Measurements from ENCODE around the gene ABR. TPM values are rescaled to one million over a fixed set of nuclear protein-coding genes. Genes with fewer than 3 reads are reported as not detected.

ABR gene
- total and polyA plus RNA-seq, 2 donors: 17.7 to 37.6 TPM

- Histone ChIP-seq H3K27ac (ENCODE audit: low read depth in 1 of 2, low read length in 1 of 2) (no peak overlapping the region), H3K27me3 (ENCODE audit: control insufficient read depth in 2 of 2, insufficient read depth in 1 of 2, low read length in 1 of 2) (no peaks in the 10 kb centered on the region), H3K4me1 (ENCODE audit: control insufficient read depth in 2 of 2, insufficient read depth in 2 of 2, low read length in 2 of 2) (peaks cover 4 to 9% of the 10 kb centered on the region in 2 donors), H3K36me3 (ENCODE audit: control insufficient read depth in 2 of 2, insufficient read depth in 2 of 2, low read length in 1 of 2) (peaks cover 18 to 45% of the 10 kb centered on the region in 2 donors), H3K9me3 (ENCODE audit: control insufficient read depth in 2 of 2, insufficient read depth in 1 of 2, low read length in 1 of 2) (no peaks in the 10 kb centered on the region), H3K4me3 (ENCODE audit: low read length in 2 of 2) (no peak overlapping the region)
- DNase-seq (ENCODE audit: low read depth in 6 of 9, low spot score in 9 of 9): no peak
- WGBS: 96% methylated on average over 10 of the region's 10 CpGs
These were observed 168.6 kb downstream of the ABR start for GRCh38 chr17:1011138-1011537.

- no peak overlapping the region for H3K27ac ChIP-seq (ENCODE audit: low read depth in 1 of 2, low read length in 1 of 2)
- no peak for DNase-seq (ENCODE audit: low read depth in 6 of 9, low spot score in 9 of 9)
- no peaks in the 10 kb centered on the region for H3K27me3 ChIP-seq (ENCODE audit: control insufficient read depth in 2 of 2, insufficient read depth in 1 of 2, low read length in 1 of 2)
- peaks cover 18 to 45% of the 10 kb centered on the region in 2 donors for H3K36me3 ChIP-seq (ENCODE audit: control insufficient read depth in 2 of 2, insufficient read depth in 2 of 2, low read length in 1 of 2)
- WGBS: 97% methylated on average over 14 of the region's 14 CpGs
- peaks cover 10 to 15% of the 10 kb centered on the region in 2 donors for H3K4me1 ChIP-seq (ENCODE audit: control insufficient read depth in 2 of 2, insufficient read depth in 2 of 2, low read length in 2 of 2)
- no peak overlapping the region for H3K4me3 ChIP-seq (ENCODE audit: low read length in 2 of 2)
- H3K9me3 ChIP-seq (ENCODE audit: control insufficient read depth in 2 of 2, insufficient read depth in 1 of 2, low read length in 1 of 2): no peaks in the 10 kb centered on the region
These were observed 169.2 kb downstream of the ABR start for GRCh38 chr17:1010586-1010985.

- DNase-seq (ENCODE audit: low read depth in 6 of 9, low spot score in 9 of 9): no peak
- H3K4me3 ChIP-seq (ENCODE audit: low read length in 2 of 2): no peak overlapping the region
- 96% methylated on average over 10 of the region's 10 CpGs for WGBS
- no peaks in the 10 kb centered on the region for H3K27me3 ChIP-seq (ENCODE audit: control insufficient read depth in 2 of 2, insufficient read depth in 1 of 2, low read length in 1 of 2)
- no peaks in the 10 kb centered on the region for H3K9me3 ChIP-seq (ENCODE audit: control insufficient read depth in 2 of 2, insufficient read depth in 1 of 2, low read length in 1 of 2)
- peaks cover 15 to 20% of the 10 kb centered on the region in 2 donors for H3K4me1 ChIP-seq (ENCODE audit: control insufficient read depth in 2 of 2, insufficient read depth in 2 of 2, low read length in 2 of 2)
- H3K27ac ChIP-seq (ENCODE audit: low read depth in 1 of 2, low read length in 1 of 2): no peak overlapping the region
- peaks cover 18 to 45% of the 10 kb centered on the region in 2 donors for H3K36me3 ChIP-seq (ENCODE audit: control insufficient read depth in 2 of 2, insufficient read depth in 2 of 2, low read length in 1 of 2)
These were observed 169.7 kb downstream of the ABR start for GRCh38 chr17:1010086-1010450.

GRCh38 chr17:1009229-1010085 is 170.3 kb downstream of the ABR start:
- H3K4me1 ChIP-seq (ENCODE audit: control insufficient read depth in 2 of 2, insufficient read depth in 2 of 2, low read length in 2 of 2): peaks cover 21 to 26% of the 10 kb centered on the region in 2 donors

GRCh38 chr17:1008008-1008761 is 171.6 kb downstream of the ABR start:
- H3K9me3 ChIP-seq (ENCODE audit: control insufficient read depth in 2 of 2, insufficient read depth in 1 of 2, low read length in 1 of 2): no peaks in the 10 kb centered on the region
- H3K36me3 ChIP-seq (ENCODE audit: control insufficient read depth in 2 of 2, insufficient read depth in 2 of 2, low read length in 1 of 2): peaks cover 24 to 54% of the 10 kb centered on the region in 2 donors
- no peak overlapping the region for H3K4me3 ChIP-seq (ENCODE audit: low read length in 2 of 2)
- WGBS: 96% methylated on average over 21 of the region's 21 CpGs
- H3K27ac ChIP-seq (ENCODE audit: low read depth in 1 of 2, low read length in 1 of 2): no peak overlapping the region
- H3K27me3 ChIP-seq (ENCODE audit: control insufficient read depth in 2 of 2, insufficient read depth in 1 of 2, low read length in 1 of 2): no peaks in the 10 kb centered on the region
- peaks cover 22 to 35% of the 10 kb centered on the region in 2 donors for H3K4me1 ChIP-seq (ENCODE audit: control insufficient read depth in 2 of 2, insufficient read depth in 2 of 2, low read length in 2 of 2)
- no peak for DNase-seq (ENCODE audit: low read depth in 6 of 9, low spot score in 9 of 9)

More at GRCh38 chr17:1009229-1010085, 170.3 kb downstream of the ABR start:
- H3K9me3 ChIP-seq (ENCODE audit: control insufficient read depth in 2 of 2, insufficient read depth in 1 of 2, low read length in 1 of 2): no peaks in the 10 kb centered on the region
- H3K27ac ChIP-seq (ENCODE audit: low read depth in 1 of 2, low read length in 1 of 2): no peak overlapping the region
- peaks cover 18 to 45% of the 10 kb centered on the region in 2 donors for H3K36me3 ChIP-seq (ENCODE audit: control insufficient read depth in 2 of 2, insufficient read depth in 2 of 2, low read length in 1 of 2)
- H3K27me3 ChIP-seq (ENCODE audit: control insufficient read depth in 2 of 2, insufficient read depth in 1 of 2, low read length in 1 of 2): no peaks in the 10 kb centered on the region
- DNase-seq (ENCODE audit: low read depth in 6 of 9, low spot score in 9 of 9): no peak
- 87% methylated on average over 19 of the region's 19 CpGs for WGBS
- no peak overlapping the region for H3K4me3 ChIP-seq (ENCODE audit: low read length in 2 of 2)

GRCh38 chr17:1007310-1008007 is 172.3 kb downstream of the ABR start:
- Histone ChIP-seq H3K27ac (ENCODE audit: low read depth in 1 of 2, low read length in 1 of 2) (no peak overlapping the region), H3K4me1 (ENCODE audit: control insufficient read depth in 2 of 2, insufficient read depth in 2 of 2, low read length in 2 of 2) (peaks cover 22 to 35% of the 10 kb centered on the region in 2 donors), H3K36me3 (ENCODE audit: control insufficient read depth in 2 of 2, insufficient read depth in 2 of 2, low read length in 1 of 2) (peaks cover 31 to 57% of the 10 kb centered on the region in 2 donors), H3K27me3 (ENCODE audit: control insufficient read depth in 2 of 2, insufficient read depth in 1 of 2, low read length in 1 of 2) (no peaks in the 10 kb centered on the region), H3K9me3 (ENCODE audit: control insufficient read depth in 2 of 2, insufficient read depth in 1 of 2, low read length in 1 of 2) (no peaks in the 10 kb centered on the region), H3K4me3 (ENCODE audit: low read length in 2 of 2) (no peak overlapping the region)
- no peak for DNase-seq (ENCODE audit: low read depth in 6 of 9, low spot score in 9 of 9)
- 96% methylated on average over 16 of the region's 16 CpGs for WGBS

GRCh38 chr17:1006054-1006453 is 173.7 kb downstream of the ABR start:
- peaks cover 22 to 35% of the 10 kb centered on the region in 2 donors for H3K4me1 ChIP-seq (ENCODE audit: control insufficient read depth in 2 of 2, insufficient read depth in 2 of 2, low read length in 2 of 2)
- H3K27me3 ChIP-seq (ENCODE audit: control insufficient read depth in 2 of 2, insufficient read depth in 1 of 2, low read length in 1 of 2): no peaks in the 10 kb centered on the region
- H3K36me3 ChIP-seq (ENCODE audit: control insufficient read depth in 2 of 2, insufficient read depth in 2 of 2, low read length in 1 of 2): peaks cover 45 to 59% of the 10 kb centered on the region in 2 donors
- peak overlapping the region; percentile 59 to 78 for H3K27ac ChIP-seq (ENCODE audit: low read depth in 1 of 2, low read length in 1 of 2)
- no peak overlapping the region for H3K4me3 ChIP-seq (ENCODE audit: low read length in 2 of 2)
- no peaks in the 10 kb centered on the region for H3K9me3 ChIP-seq (ENCODE audit: control insufficient read depth in 2 of 2, insufficient read depth in 1 of 2, low read length in 1 of 2)
- no peak for DNase-seq (ENCODE audit: low read depth in 6 of 9, low spot score in 9 of 9)
- WGBS: 75% methylated on average over 16 of the region's 16 CpGs

GRCh38 chr17:1005361-1005946 is 174.3 kb downstream of the ABR start:
- peaks cover 22 to 31% of the 10 kb centered on the region in 2 donors for H3K4me1 ChIP-seq (ENCODE audit: control insufficient read depth in 2 of 2, insufficient read depth in 2 of 2, low read length in 2 of 2)
- H3K36me3 ChIP-seq (ENCODE audit: control insufficient read depth in 2 of 2, insufficient read depth in 2 of 2, low read length in 1 of 2): peaks cover 49 to 62% of the 10 kb centered on the region in 2 donors
- H3K27me3 ChIP-seq (ENCODE audit: control insufficient read depth in 2 of 2, insufficient read depth in 1 of 2, low read length in 1 of 2): no peaks in the 10 kb centered on the region
- H3K9me3 ChIP-seq (ENCODE audit: control insufficient read depth in 2 of 2, insufficient read depth in 1 of 2, low read length in 1 of 2): no peaks in the 10 kb centered on the region
- DNase-seq (ENCODE audit: low read depth in 6 of 9, low spot score in 9 of 9): peak; percentile 43 to 85 (median 53)
- peak overlapping the region in 1 of 2 donors; percentile 4 for H3K4me3 ChIP-seq (ENCODE audit: low read length in 2 of 2)
- WGBS: 22% methylated on average over 23 of the region's 23 CpGs
- H3K27ac ChIP-seq (ENCODE audit: low read depth in 1 of 2, low read length in 1 of 2): peak overlapping the region; percentile 47 to 78
